IMR-90 (cell line): ENCODE results near the gene ARL5C. TPM values are rescaled to one million over a fixed set of nuclear protein-coding genes. Genes with fewer than 3 reads are reported as not detected.
A peak's percentile ranks its signal among the peaks of the same experiment; 100 is the strongest.

Experiments
- ATAC-seq: fragments of 200-7000 bp; cut with Tn5 transposase; 2 replicates; pipeline ENCODE4 v1.9.1; 2020; ENCODE audit warnings: low read depth, mild to moderate bottlenecking, moderate library complexity
- BruUV-seq: library from RNA; stranded (reverse); fragments of 400-500 nt; replicated peaks from 2 replicates; lab custom pipeline; 2021; lab: Mats Ljungman, UMichigan
- CTCF ChIA-PET: fragments of 300-600 bp; formaldehyde crosslinking; extraction: SDS; loops from one replicate; lab custom pipeline; 2021; ENCODE audit warnings: antibody characterized with exemption; lab: Yijun Ruan, JAX
- POLR2A ChIA-PET: fragments of 300-600 bp; sonication (Branson Sonifier 250); formaldehyde crosslinking; loops from one replicate; lab custom pipeline; 2022; ENCODE audit warnings: antibody characterized with exemption; ENCODE audit not compliant: unreplicated experiment; lab: Charles Lee
- DNase-seq: peaks from one replicate; pipeline ENCODE4 v3.0.0; 2013
- H2AFZ ChIP-seq: replicated peaks from 2 replicates; pipeline ENCODE3; 2013; ENCODE audit warnings: low read length, mild to moderate bottlenecking; ENCODE audit not compliant: poor library complexity
- H2AK5ac ChIP-seq: 2 replicates; pipeline ENCODE4 v1.6.1; 2013; ENCODE audit warnings: low read depth, low read length, inconsistent platforms
- H2AK9ac ChIP-seq: replicated peaks from 2 replicates; pipeline ENCODE3; 2013; ENCODE audit warnings: mild to moderate bottlenecking, low read depth, low read length, moderate library complexity; ENCODE audit not compliant: poor library complexity
- H2BK120ac ChIP-seq: 2 replicates; pipeline ENCODE4 v1.6.1; 2013; ENCODE audit warnings: low read depth, low read length, inconsistent platforms
- H2BK15ac ChIP-seq: 3 replicates; pipeline ENCODE4 v1.6.1; 2013; ENCODE audit warnings: low read depth, low read length, inconsistent platforms
- H2BK20ac ChIP-seq: 2 replicates; pipeline ENCODE4 v1.6.1; 2013; ENCODE audit warnings: low read depth, mild to moderate bottlenecking, inconsistent platforms, low read length, moderate library complexity
- H2BK5ac ChIP-seq: 2 replicates; pipeline ENCODE4 v1.6.1; 2013; ENCODE audit warnings: mild to moderate bottlenecking, low read depth, low read length, inconsistent platforms; ENCODE audit not compliant: poor library complexity, severe bottlenecking
- H3K14ac ChIP-seq: replicated peaks from 2 replicates; pipeline ENCODE4 v1.6.1; 2013; ENCODE audit warnings: low read depth, low read length, inconsistent platforms
- H3K18ac ChIP-seq: 2 replicates; pipeline ENCODE4 v1.6.1; 2013; ENCODE audit warnings: low read depth, low read length, control low read depth
- H3K23ac ChIP-seq: 2 replicates; pipeline ENCODE4 v1.6.1; 2013; ENCODE audit warnings: low read depth, low read length, inconsistent platforms
- H3K27ac ChIP-seq: 2 replicates; pipeline ENCODE4 v1.5.1; 2013; ENCODE audit warnings: mild to moderate bottlenecking, control low read depth, low read length; ENCODE audit not compliant: insufficient read depth
- H3K27me3 ChIP-seq: 2 replicates; pipeline ENCODE4 v1.6.1; 2013; ENCODE audit warnings: low read length; ENCODE audit not compliant: control insufficient read depth, insufficient read depth
- H3K36me3 ChIP-seq: 2 replicates; pipeline ENCODE4 v1.6.1; 2013; ENCODE audit warnings: low read length, mixed read lengths; ENCODE audit not compliant: control insufficient read depth, insufficient read depth
- H3K4ac ChIP-seq: 2 replicates; pipeline ENCODE4 v1.6.1; 2013; ENCODE audit warnings: low read depth, low read length, inconsistent platforms
- H3K4me1 ChIP-seq: 2 replicates; pipeline ENCODE4 v1.6.1; 2013; ENCODE audit warnings: low read length, mixed read lengths; ENCODE audit not compliant: control insufficient read depth, insufficient read depth
- H3K4me2 ChIP-seq: 2 replicates; pipeline ENCODE4 v1.6.1; 2013; ENCODE audit warnings: low read depth, mild to moderate bottlenecking, control low read depth, low read length, moderate library complexity
- H3K4me3 ChIP-seq: 2 replicates; pipeline ENCODE4 v1.5.1; 2013; ENCODE audit warnings: low read depth, mild to moderate bottlenecking, control low read depth, low read length, moderate library complexity; ENCODE audit not compliant: insufficient read depth
- H3K56ac ChIP-seq: 2 replicates; pipeline ENCODE4 v1.6.1; 2013; ENCODE audit warnings: low read length, inconsistent platforms; ENCODE audit not compliant: insufficient read depth; ENCODE audit errors: extremely low read depth
- H3K79me1 ChIP-seq, 2 experiments: 2 replicates each; pipeline ENCODE4 v1.6.1; 2013; ENCODE audit warnings: low read length in 2 of 2, inconsistent platforms in 1 of 2, low read depth in 1 of 2
- H3K9ac ChIP-seq: 2 replicates; pipeline ENCODE4 v1.6.1; 2013; ENCODE audit warnings: low read depth, low read length, control low read depth
- H3K9me1 ChIP-seq: 2 replicates; pipeline ENCODE4 v1.6.1; 2013; ENCODE audit warnings: low read length, inconsistent platforms; ENCODE audit not compliant: insufficient read depth
- H3K9me3 ChIP-seq: 2 replicates; pipeline ENCODE4 v1.6.1; 2013; ENCODE audit warnings: low read length; ENCODE audit not compliant: control insufficient read depth, insufficient read depth
- H4K20me1 ChIP-seq: 2 replicates; pipeline ENCODE4 v1.6.1; 2013; ENCODE audit warnings: low read length, inconsistent platforms; ENCODE audit not compliant: insufficient read depth
- H4K5ac ChIP-seq: 2 replicates; pipeline ENCODE4 v1.6.1; 2013; ENCODE audit warnings: mild to moderate bottlenecking, low read depth, low read length, control low read depth
- H4K8ac ChIP-seq, 2 experiments: 2 replicates each; pipeline ENCODE4 v1.6.1; 2013; ENCODE audit warnings: low read depth in 2 of 2, low read length in 2 of 2, control low read depth in 1 of 2, inconsistent platforms in 1 of 2
- H4K91ac ChIP-seq: 2 replicates; pipeline ENCODE4 v1.6.1; 2013; ENCODE audit warnings: low read depth, low read length, inconsistent platforms; ENCODE audit not compliant: insufficient read depth
- CHD1 ChIP-seq: IDR thresholded peaks from 2 replicates; pipeline ENCODE4 v1.6.1; 2012; ENCODE audit warnings: low read depth, low read length, improper control_type of control experiment
- FOS ChIP-seq: fragments of 150-350 bp; IDR thresholded peaks from 2 replicates; pipeline ENCODE4 v1.6.1; 2016; ENCODE audit warnings: low read depth, low read length
- MAZ ChIP-seq: IDR thresholded peaks from 2 replicates; pipeline ENCODE4 v1.6.1; 2012; ENCODE audit warnings: low read depth, mild to moderate bottlenecking, low read length, improper control_type of control experiment, moderate library complexity, borderline replicate concordance
- MXI1 ChIP-seq: IDR thresholded peaks from 2 replicates; pipeline ENCODE4 v1.6.1; 2012; ENCODE audit warnings: low read depth, mild to moderate bottlenecking, low read length, moderate library complexity, borderline replicate concordance
- NFE2L2 ChIP-seq: fragments of 150-350 bp; IDR thresholded peaks from 2 replicates; pipeline ENCODE4 v1.6.1; 2016; ENCODE audit warnings: low read depth, mild to moderate bottlenecking, low read length
- POLR2A ChIP-seq: IDR thresholded peaks from 2 replicates; pipeline ENCODE4 v1.6.1; 2012; ENCODE audit warnings: mild to moderate bottlenecking, low read depth, low read length
- RAD21 ChIP-seq: IDR thresholded peaks from 2 replicates; pipeline ENCODE4 v1.6.1; 2012; ENCODE audit warnings: low read length, improper control_type of control experiment
- RCOR1 ChIP-seq: IDR thresholded peaks from 2 replicates; pipeline ENCODE4 v1.6.1; 2012; ENCODE audit warnings: mild to moderate bottlenecking, low read length, improper control_type of control experiment; ENCODE audit not compliant: insufficient replicate concordance
- RFX5 ChIP-seq: IDR thresholded peaks from 2 replicates; pipeline ENCODE4 v1.8.0; 2012; ENCODE audit warnings: low read depth, mild to moderate bottlenecking, low read length, moderate library complexity
- SMC3 ChIP-seq: fragments of 150-350 bp; IDR thresholded peaks from 2 replicates; pipeline ENCODE4 v1.6.1; 2016; ENCODE audit warnings: low read depth, mild to moderate bottlenecking, antibody characterized with exemption, low read length, moderate library complexity
- USF2 ChIP-seq: fragments of 150-350 bp; IDR thresholded peaks from 2 replicates; pipeline ENCODE4 v1.6.1; 2017; ENCODE audit warnings: mild to moderate bottlenecking, antibody characterized with exemption, low read length, low read depth
- WGBS, 2 experiments: methylation state at CpG; one replicate each; pipeline versions ENCODE4 v1.1.5 to v1.1.7; 2013; ENCODE audit warnings: missing lambda C conversion rate in 2 of 2; ENCODE audit not compliant: insufficient read length in 1 of 2; ENCODE audit errors: extremely low coverage in 2 of 2; 5-methylcytosine and 5-hydroxymethylcytosine counted together
- dilution Hi-C: fragments of 300-500 bp; cut with HindIII; formaldehyde crosslinking; loops from one replicate; pipeline ENCODE4 v1.14.3; 2018; ENCODE audit warnings: low sequenced_read_pairs; ENCODE audit not compliant: unreplicated experiment
- in situ Hi-C: fragments of 300-500 bp; cut with MboI; formaldehyde crosslinking; loops from 3 replicates; pipeline ENCODE4 v1.14.3; 2019; ENCODE audit warnings: low sequenced_read_pairs, inconsistent platforms, mixed read lengths
- intact Hi-C: fragments of 100-400 bp; cut with micrococcal nuclease; formaldehyde crosslinking; loops from 2 replicates; pipeline ENCODE4 v1.10.0; 2022
- polyA plus RNA-seq, 3 experiments: library from polyadenylated mRNA; depleted of rRNA; stranded (reverse); fragments of >200 nt; gene quantifications; 2 replicates each; pipeline ENCODE4 v1.2.3, GENCODE V29; 2012; ENCODE audit warnings: low replicate concordance in 1 of 3
- total RNA-seq: library from RNA; depleted of rRNA; stranded (reverse); fragments of >200 nt; gene quantifications from 2 replicates; pipeline ENCODE4 v1.2.3, GENCODE V29; 2012
- TF ChIP-seq, protein P1 (sequence below): fragments of 150-350 bp; IDR thresholded peaks from 2 replicates; pipeline ENCODE4 v1.6.1; 2016; ENCODE audit warnings: low read depth, mild to moderate bottlenecking, low read length, moderate library complexity, borderline replicate concordance
- TF ChIP-seq, protein P2 (sequence below): conservative IDR thresholded peaks from 2 replicates; pipeline ENCODE4 v1.5.1; 2012; ENCODE audit warnings: mild to moderate bottlenecking, low read depth, low read length, improper control_type of control experiment

Gene ARL5C
- total and polyA plus RNA-seq, 2 of the 4 experiments (the other 2 are of a cell fraction), result not detected

DNA sequence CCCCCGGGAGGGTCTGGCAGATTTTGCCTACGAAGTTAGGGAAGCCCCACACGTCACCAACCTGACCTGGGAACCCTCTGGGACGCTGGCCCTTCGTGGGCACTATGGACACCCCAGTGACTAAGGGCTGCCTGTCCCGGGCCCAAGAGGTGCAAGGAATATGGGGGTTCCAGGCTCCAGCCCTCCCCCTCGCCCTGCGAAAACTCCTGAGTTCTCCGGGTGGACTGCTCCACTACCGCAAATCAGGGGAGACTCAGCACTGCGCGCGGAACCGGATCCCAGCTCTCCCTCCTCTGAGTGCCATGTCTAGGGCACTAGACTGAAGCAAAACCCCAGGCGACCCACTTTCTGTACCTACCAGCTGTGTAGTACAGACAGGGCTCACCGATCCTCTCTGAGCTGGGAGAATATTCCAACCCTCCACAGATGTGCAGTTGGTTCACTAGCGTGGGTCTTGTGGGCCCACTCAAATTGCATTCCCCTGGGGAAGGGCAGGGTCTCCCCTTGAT is at the start of gene ARL5C (continued):
- TF ChIP-seq NFE2L2 (no peak), MAZ (no peak), POLR2A (no peak), RFX5 (no peak)

DNA sequence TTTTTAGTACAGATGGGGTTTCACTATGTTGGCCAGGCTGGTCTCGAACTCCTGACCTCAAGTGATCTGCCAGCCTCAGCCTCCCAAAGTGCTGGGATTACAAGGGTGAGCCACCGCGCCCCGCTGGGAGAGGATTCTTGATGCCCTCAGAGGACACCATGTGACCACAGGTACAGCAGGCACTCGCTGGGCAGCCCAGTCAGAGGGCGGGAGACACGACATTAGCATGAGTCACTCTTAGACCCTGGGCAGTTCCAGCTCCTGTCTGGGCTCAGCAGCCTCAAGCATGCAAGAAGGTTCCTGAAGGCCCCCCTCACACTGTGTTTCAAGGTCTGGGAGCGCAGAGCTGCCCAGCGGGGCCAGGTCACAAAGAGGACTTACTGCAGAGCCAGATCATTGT is 47.9 kb upstream of the ARL5C start:
- Histone ChIP-seq H3K4me3 (no peak overlapping the region), H3K18ac (no peak overlapping the region), H4K8ac (no peak overlapping the region), H2AK5ac (no peak overlapping the region), H3K56ac (no peak overlapping the region), H3K23ac (no peak overlapping the region), H4K5ac (no peak overlapping the region), H3K4me2 (no peak overlapping the region), H4K20me1 (no peaks in the 10 kb centered on the region), H3K9me3 (no peaks in the 10 kb centered on the region), H3K27ac (no peak overlapping the region), H2BK120ac (no peak overlapping the region), H3K79me1 (no peaks in the 10 kb centered on the region), H3K36me3 (no peaks in the 10 kb centered on the region), H4K91ac (no peak overlapping the region), H3K9ac (no peak overlapping the region), H3K4ac (no peak overlapping the region), H2AK9ac (no peak overlapping the region), H3K27me3 (peaks cover 34% of the 10 kb centered on the region), H3K9me1 (peaks cover 7% of the 10 kb centered on the region), H3K14ac (no peak overlapping the region), H2BK20ac (no peak overlapping the region), H2BK15ac (no peak overlapping the region), H3K4me1 (peaks cover 10% of the 10 kb centered on the region), H2AFZ (peak overlapping the region; percentile 58), H2BK5ac (no peak overlapping the region)
- ATAC-seq (no peak), DNase-seq (peak; percentile 22)
- ChIA-PET CTCF (no interaction called here), POLR2A (no interaction called here)
- in situ Hi-C loops, result no loop called here
- BruUV-seq, result no TSS peak
- intact Hi-C loops, result no loop called here
- TF ChIP-seq, protein P1, sequence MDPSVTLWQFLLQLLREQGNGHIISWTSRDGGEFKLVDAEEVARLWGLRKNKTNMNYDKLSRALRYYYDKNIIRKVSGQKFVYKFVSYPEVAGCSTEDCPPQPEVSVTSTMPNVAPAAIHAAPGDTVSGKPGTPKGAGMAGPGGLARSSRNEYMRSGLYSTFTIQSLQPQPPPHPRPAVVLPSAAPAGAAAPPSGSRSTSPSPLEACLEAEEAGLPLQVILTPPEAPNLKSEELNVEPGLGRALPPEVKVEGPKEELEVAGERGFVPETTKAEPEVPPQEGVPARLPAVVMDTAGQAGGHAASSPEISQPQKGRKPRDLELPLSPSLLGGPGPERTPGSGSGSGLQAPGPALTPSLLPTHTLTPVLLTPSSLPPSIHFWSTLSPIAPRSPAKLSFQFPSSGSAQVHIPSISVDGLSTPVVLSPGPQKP, result no peak
- 0 out of 2 replicates have a peak, but pooled peaks have one; percentile 17 for TF ChIP-seq FOS
- no peak for TF ChIP-seq MAZ
- TF ChIP-seq RAD21, result no peak
- peak; percentile 64 for TF ChIP-seq USF2
- TF ChIP-seq, protein P2, sequence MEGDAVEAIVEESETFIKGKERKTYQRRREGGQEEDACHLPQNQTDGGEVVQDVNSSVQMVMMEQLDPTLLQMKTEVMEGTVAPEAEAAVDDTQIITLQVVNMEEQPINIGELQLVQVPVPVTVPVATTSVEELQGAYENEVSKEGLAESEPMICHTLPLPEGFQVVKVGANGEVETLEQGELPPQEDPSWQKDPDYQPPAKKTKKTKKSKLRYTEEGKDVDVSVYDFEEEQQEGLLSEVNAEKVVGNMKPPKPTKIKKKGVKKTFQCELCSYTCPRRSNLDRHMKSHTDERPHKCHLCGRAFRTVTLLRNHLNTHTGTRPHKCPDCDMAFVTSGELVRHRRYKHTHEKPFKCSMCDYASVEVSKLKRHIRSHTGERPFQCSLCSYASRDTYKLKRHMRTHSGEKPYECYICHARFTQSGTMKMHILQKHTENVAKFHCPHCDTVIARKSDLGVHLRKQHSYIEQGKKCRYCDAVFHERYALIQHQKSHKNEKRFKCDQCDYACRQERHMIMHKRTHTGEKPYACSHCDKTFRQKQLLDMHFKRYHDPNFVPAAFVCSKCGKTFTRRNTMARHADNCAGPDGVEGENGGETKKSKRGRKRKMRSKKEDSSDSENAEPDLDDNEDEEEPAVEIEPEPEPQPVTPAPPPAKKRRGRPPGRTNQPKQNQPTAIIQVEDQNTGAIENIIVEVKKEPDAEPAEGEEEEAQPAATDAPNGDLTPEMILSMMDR, result no peak
- no peak for TF ChIP-seq RFX5
- TF ChIP-seq MXI1, result no peak
- no peak for TF ChIP-seq CHD1
- no peak for TF ChIP-seq SMC3
- no peak for TF ChIP-seq POLR2A
- TF ChIP-seq RCOR1, result no peak
- dilution Hi-C loops, result no loop called here
- 95% methylated on average over 6 of the region's 9 CpGs; no CpG with 5 or more reads in 1 of the 2 experiments for WGBS, 2 experiments
